ENCODE measurements around the gene ADAM8. TPM values are rescaled to one million over a fixed set of nuclear protein-coding genes. Genes with fewer than 3 reads are reported as not detected.

ADAM8 gene
- total and polyA plus RNA-seq, 2 of the 8 experiments (the other 6 are each of a cell fraction or from before 2014, with no cell fraction given), result 4.6 TPM

DNA sequence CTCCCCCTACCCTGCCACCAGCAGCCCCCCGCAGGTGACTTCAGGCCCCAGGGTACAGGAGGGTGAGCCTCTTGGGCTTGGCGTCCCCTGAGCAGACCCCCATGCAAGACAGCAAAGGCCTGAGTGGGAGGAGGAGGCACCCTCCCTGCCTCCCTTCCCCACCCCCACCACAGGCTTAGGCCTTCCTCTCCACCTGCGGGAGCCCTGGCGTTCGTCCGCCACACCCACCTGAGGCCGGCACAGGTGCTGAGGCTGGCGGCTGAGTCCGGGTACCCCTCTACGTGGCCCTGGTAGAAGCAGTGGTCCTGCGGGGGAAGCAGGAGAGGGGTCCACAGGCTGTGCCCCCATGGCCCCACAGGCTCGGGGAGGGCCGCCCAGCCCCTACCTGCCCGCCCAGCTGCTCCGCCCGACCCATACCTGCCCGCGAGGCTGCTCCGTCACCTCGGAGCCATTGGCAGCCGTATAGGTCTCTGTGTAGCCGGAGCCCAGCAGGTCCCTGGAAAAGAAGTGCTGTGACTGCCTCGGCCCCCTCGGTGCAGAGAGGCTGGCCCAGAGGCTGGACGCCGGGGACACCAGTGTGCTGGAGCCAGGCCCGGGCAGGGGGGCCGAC is 3.0 kb downstream of the ADAM8 start (continued):
- TF ChIP-seq, protein P1, sequence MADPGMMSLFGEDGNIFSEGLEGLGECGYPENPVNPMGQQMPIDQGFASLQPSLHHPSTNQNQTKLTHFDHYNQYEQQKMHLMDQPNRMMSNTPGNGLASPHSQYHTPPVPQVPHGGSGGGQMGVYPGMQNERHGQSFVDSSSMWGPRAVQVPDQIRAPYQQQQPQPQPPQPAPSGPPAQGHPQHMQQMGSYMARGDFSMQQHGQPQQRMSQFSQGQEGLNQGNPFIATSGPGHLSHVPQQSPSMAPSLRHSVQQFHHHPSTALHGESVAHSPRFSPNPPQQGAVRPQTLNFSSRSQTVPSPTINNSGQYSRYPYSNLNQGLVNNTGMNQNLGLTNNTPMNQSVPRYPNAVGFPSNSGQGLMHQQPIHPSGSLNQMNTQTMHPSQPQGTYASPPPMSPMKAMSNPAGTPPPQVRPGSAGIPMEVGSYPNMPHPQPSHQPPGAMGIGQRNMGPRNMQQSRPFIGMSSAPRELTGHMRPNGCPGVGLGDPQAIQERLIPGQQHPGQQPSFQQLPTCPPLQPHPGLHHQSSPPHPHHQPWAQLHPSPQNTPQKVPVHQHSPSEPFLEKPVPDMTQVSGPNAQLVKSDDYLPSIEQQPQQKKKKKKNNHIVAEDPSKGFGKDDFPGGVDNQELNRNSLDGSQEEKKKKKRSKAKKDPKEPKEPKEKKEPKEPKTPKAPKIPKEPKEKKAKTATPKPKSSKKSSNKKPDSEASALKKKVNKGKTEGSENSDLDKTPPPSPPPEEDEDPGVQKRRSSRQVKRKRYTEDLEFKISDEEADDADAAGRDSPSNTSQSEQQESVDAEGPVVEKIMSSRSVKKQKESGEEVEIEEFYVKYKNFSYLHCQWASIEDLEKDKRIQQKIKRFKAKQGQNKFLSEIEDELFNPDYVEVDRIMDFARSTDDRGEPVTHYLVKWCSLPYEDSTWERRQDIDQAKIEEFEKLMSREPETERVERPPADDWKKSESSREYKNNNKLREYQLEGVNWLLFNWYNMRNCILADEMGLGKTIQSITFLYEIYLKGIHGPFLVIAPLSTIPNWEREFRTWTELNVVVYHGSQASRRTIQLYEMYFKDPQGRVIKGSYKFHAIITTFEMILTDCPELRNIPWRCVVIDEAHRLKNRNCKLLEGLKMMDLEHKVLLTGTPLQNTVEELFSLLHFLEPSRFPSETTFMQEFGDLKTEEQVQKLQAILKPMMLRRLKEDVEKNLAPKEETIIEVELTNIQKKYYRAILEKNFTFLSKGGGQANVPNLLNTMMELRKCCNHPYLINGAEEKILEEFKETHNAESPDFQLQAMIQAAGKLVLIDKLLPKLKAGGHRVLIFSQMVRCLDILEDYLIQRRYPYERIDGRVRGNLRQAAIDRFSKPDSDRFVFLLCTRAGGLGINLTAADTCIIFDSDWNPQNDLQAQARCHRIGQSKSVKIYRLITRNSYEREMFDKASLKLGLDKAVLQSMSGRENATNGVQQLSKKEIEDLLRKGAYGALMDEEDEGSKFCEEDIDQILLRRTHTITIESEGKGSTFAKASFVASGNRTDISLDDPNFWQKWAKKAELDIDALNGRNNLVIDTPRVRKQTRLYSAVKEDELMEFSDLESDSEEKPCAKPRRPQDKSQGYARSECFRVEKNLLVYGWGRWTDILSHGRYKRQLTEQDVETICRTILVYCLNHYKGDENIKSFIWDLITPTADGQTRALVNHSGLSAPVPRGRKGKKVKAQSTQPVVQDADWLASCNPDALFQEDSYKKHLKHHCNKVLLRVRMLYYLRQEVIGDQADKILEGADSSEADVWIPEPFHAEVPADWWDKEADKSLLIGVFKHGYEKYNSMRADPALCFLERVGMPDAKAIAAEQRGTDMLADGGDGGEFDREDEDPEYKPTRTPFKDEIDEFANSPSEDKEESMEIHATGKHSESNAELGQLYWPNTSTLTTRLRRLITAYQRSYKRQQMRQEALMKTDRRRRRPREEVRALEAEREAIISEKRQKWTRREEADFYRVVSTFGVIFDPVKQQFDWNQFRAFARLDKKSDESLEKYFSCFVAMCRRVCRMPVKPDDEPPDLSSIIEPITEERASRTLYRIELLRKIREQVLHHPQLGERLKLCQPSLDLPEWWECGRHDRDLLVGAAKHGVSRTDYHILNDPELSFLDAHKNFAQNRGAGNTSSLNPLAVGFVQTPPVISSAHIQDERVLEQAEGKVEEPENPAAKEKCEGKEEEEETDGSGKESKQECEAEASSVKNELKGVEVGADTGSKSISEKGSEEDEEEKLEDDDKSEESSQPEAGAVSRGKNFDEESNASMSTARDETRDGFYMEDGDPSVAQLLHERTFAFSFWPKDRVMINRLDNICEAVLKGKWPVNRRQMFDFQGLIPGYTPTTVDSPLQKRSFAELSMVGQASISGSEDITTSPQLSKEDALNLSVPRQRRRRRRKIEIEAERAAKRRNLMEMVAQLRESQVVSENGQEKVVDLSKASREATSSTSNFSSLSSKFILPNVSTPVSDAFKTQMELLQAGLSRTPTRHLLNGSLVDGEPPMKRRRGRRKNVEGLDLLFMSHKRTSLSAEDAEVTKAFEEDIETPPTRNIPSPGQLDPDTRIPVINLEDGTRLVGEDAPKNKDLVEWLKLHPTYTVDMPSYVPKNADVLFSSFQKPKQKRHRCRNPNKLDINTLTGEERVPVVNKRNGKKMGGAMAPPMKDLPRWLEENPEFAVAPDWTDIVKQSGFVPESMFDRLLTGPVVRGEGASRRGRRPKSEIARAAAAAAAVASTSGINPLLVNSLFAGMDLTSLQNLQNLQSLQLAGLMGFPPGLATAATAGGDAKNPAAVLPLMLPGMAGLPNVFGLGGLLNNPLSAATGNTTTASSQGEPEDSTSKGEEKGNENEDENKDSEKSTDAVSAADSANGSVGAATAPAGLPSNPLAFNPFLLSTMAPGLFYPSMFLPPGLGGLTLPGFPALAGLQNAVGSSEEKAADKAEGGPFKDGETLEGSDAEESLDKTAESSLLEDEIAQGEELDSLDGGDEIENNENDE (IDR thresholded peaks at IDR 0.05; ENCODE audit: insufficient replicate concordance, low read length), result no peak
- TF ChIP-seq NANOG (IDR thresholded peaks at IDR 0.05; ENCODE audit: insufficient read depth, low read depth, low read length, poor library complexity, severe bottlenecking) (no peak), SUZ12 (IDR thresholded peaks at IDR 0.05; ENCODE audit: low read length) (no peak), RBBP5 (IDR thresholded peaks at IDR 0.05; ENCODE audit: borderline replicate concordance, low read depth, low read length) (no peak), POLR2AphosphoS5 (IDR thresholded peaks at IDR 0.05; ENCODE audit: low read depth, low read length) (no peak), GABPA (IDR thresholded peaks at IDR 0.05; ENCODE audit: borderline replicate concordance, insufficient read depth, low read length) (no peak), TAF7 (optimal IDR thresholded peaks at IDR 0.05; ENCODE audit: borderline replicate concordance, low read depth, low read length) (no peak), POU5F1 (IDR thresholded peaks at IDR 0.05; ENCODE audit: low read depth, low read length) (no peak)
- TF ChIP-seq, protein P2, sequence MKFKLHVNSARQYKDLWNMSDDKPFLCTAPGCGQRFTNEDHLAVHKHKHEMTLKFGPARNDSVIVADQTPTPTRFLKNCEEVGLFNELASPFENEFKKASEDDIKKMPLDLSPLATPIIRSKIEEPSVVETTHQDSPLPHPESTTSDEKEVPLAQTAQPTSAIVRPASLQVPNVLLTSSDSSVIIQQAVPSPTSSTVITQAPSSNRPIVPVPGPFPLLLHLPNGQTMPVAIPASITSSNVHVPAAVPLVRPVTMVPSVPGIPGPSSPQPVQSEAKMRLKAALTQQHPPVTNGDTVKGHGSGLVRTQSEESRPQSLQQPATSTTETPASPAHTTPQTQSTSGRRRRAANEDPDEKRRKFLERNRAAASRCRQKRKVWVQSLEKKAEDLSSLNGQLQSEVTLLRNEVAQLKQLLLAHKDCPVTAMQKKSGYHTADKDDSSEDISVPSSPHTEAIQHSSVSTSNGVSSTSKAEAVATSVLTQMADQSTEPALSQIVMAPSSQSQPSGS (IDR thresholded peaks at IDR 0.05; ENCODE audit: low read length), result no peak
